Coronary artery (tissue), 2 donors: ENCODE data around the gene IGLL5.

ENCODE experiments used
- DNase-seq: peaks from one replicate; pipeline ENCODE4 v3.0.0-alpha.2; 2017; ENCODE audit warnings: low spot score
- H3K27ac ChIP-seq, 2 donors: fragments of 200-600 bp; sonication (generic); one replicate each; pipeline ENCODE4 v1.5.1; 2016 to 2019
- H3K4me3 ChIP-seq: fragments of 200-600 bp; sonication (generic); 2 replicates; pipeline ENCODE4 v1.5.1; 2016; ENCODE audit warnings: mild to moderate bottlenecking, moderate library complexity
- CTCF ChIP-seq: fragments of 200-600 bp; sonication (generic); IDR thresholded peaks from one replicate; pipeline ENCODE4 v1.5.1; 2019; ENCODE audit warnings: antibody characterized with exemption

Gene IGLL5

GRCh38 chr22:22887621-22888503, at the start of gene IGLL5:
Gene IGLL5, plus strand, starts transcription at chr22:22887816. Its CDS starts 238 bp downstream, at chr22:22888054.
- H3K27ac ChIP-seq: no peak within 1 kb of the TSS
- peak; percentile 69 for DNase-seq
- H3K4me3 ChIP-seq: no peak within 1 kb of the TSS

GRCh38 chr22:22838148-22838786, 49.3 kb upstream of the IGLL5 start:
- TF ChIP-seq CTCF: no peak
- Histone ChIP-seq H3K27ac (no peak overlapping the region), H3K4me3 (no peak overlapping the region)
- DNase-seq: no peak

More at GRCh38 chr22:22887621-22888503, at the start of gene IGLL5:
- no peak for TF ChIP-seq CTCF

GRCh38 chr22:22839570-22840314, 47.9 kb upstream of the IGLL5 start:
- Histone ChIP-seq H3K4me3 (no peak overlapping the region), H3K27ac (no peak overlapping the region)
- no peak for DNase-seq
- no peak for TF ChIP-seq CTCF

GRCh38 chr22:22840780-22841179, 46.8 kb upstream of the IGLL5 start:
- no peak overlapping the region for H3K27ac ChIP-seq
- no peak for DNase-seq
- H3K4me3 ChIP-seq: no peak overlapping the region
- TF ChIP-seq CTCF: no peak

GRCh38 chr22:22841598-22841997, 46.0 kb upstream of the IGLL5 start:
- DNase-seq: no peak
- no peak for TF ChIP-seq CTCF
- Histone ChIP-seq H3K27ac (no peak overlapping the region), H3K4me3 (no peak overlapping the region)

GRCh38 chr22:22842085-22842484, 45.5 kb upstream of the IGLL5 start:
- no peak for DNase-seq
- no peak overlapping the region for H3K4me3 ChIP-seq
- TF ChIP-seq CTCF: no peak
- H3K27ac ChIP-seq: no peak overlapping the region
